GM12878 (cell line): ENCODE results near the gene C10orf71. TPM values are rescaled to one million over a fixed set of nuclear protein-coding genes. Genes with fewer than 3 reads are reported as not detected.

ENCODE experiments used
- ATAC-seq: fragments of 200-7000 bp; cut with Tn5 transposase; 3 replicates; pipeline ENCODE4 v1.9.1; 2020; ENCODE audit warnings: mild to moderate bottlenecking, moderate library complexity
- BruUV-seq: library from RNA; stranded (reverse); fragments of 400-500 nt; replicated peaks from 2 replicates; lab custom pipeline; 2021; lab: Mats Ljungman, UMichigan
- CTCF ChIA-PET: fragments of 300-600 bp; sonication (Branson Sonifier 250); formaldehyde crosslinking; extraction: SDS; loops from one replicate; lab custom pipeline; 2021; ENCODE audit warnings: inconsistent platforms; lab: Yijun Ruan, JAX
- POLR2A ChIA-PET: fragments of 350-600 bp; formaldehyde crosslinking; extraction: SDS; loops from one replicate; lab custom pipeline; 2021; ENCODE audit warnings: inconsistent platforms; lab: Charles Lee
- RAD21 ChIA-PET: fragments of 300-600 bp; sonication (Branson Sonifier 250); formaldehyde crosslinking; loops from one replicate; lab custom pipeline; 2023; ENCODE audit warnings: antibody characterized with exemption; ENCODE audit not compliant: unreplicated experiment; lab: Charles Lee
- SMC1A ChIA-PET: fragments of 300-600 bp; sonication (Branson Sonifier 250); formaldehyde crosslinking; loops from one replicate; lab custom pipeline; 2023; ENCODE audit not compliant: unreplicated experiment, uncharacterized antibody; lab: Charles Lee
- DNase-seq: peaks from one replicate; pipeline ENCODE4 v3.0.0-alpha.2; 2011; ENCODE audit warnings: low read depth, low spot score
- FAIRE-seq: peaks from 3 replicates; lab custom pipeline; 2011; peaks lifted over from hg19 to GRCh38; lab: Jason Lieb, UNC
- H2AFZ ChIP-seq: 2 replicates; pipeline ENCODE4 v1.6.0; 2011; ENCODE audit warnings: low read depth, low read length, control low read depth; ENCODE audit not compliant: control insufficient read depth
- H3K27ac ChIP-seq: 2 replicates; pipeline ENCODE4 v1.5.1; 2011; ENCODE audit warnings: control low read depth; ENCODE audit not compliant: control insufficient read depth, insufficient read depth
- H3K27me3 ChIP-seq, 2 experiments: replicated peaks in 1 of 2; 2 replicates each; pipeline versions ENCODE4 v1.6.0 to v1.6.1; 2011; ENCODE audit warnings: low read length in 1 of 2; ENCODE audit not compliant: control insufficient read depth in 2 of 2, insufficient read depth in 2 of 2
- H3K36me3 ChIP-seq, 2 experiments: 2 replicates each; pipeline ENCODE4 v1.5.1; 2011; ENCODE audit warnings: low read length in 1 of 2; ENCODE audit not compliant: control insufficient read depth in 2 of 2, insufficient read depth in 2 of 2
- H3K4me1 ChIP-seq: 2 replicates; pipeline ENCODE4 v1.6.1; 2011; ENCODE audit warnings: mild to moderate bottlenecking, low read length, moderate library complexity, mixed read lengths; ENCODE audit not compliant: control insufficient read depth, insufficient read depth
- H3K4me2 ChIP-seq: 2 replicates; pipeline ENCODE4 v1.6.0; 2011; ENCODE audit warnings: control low read depth; ENCODE audit not compliant: control insufficient read depth, insufficient read depth
- H3K4me3 ChIP-seq: fragments of 200-600 bp; sonication (generic); 2 replicates; pipeline ENCODE4 v1.5.1; 2016
- H3K79me2 ChIP-seq: 2 replicates; pipeline ENCODE4 v1.6.0; 2011; ENCODE audit warnings: low read length; ENCODE audit not compliant: control insufficient read depth, insufficient read depth
- H3K9ac ChIP-seq: 2 replicates; pipeline ENCODE4 v1.8.0; 2011; ENCODE audit warnings: low read length, control low read depth, mixed read lengths; ENCODE audit not compliant: control insufficient read depth, insufficient read depth
- H3K9me3 ChIP-seq: replicated peaks from 3 replicates; pipeline ENCODE4 v1.5.1; 2011; ENCODE audit warnings: mild to moderate bottlenecking, low read length; ENCODE audit not compliant: control insufficient read depth, insufficient read depth
- H4K20me1 ChIP-seq: 2 replicates; pipeline ENCODE4 v1.6.0; 2011; ENCODE audit not compliant: control insufficient read depth, insufficient read depth
- CEBPB ChIP-seq, 2 experiments: fragments of 150-350 bp in 1 of 2; IDR thresholded peaks; 2 replicates each; pipeline ENCODE4 v1.6.1; 2012 to 2014; ENCODE audit warnings: low read depth in 2 of 2, low read length in 2 of 2, borderline replicate concordance in 1 of 2, inconsistent platforms in 1 of 2
- DPF2 ChIP-seq: fragments of 450-650 bp; IDR thresholded peaks from 2 replicates; pipeline ENCODE4 v1.6.1; 2017; ENCODE audit warnings: mild to moderate bottlenecking
- E4F1 ChIP-seq: fragments of 450-650 bp; IDR thresholded peaks from 2 replicates; pipeline ENCODE4 v1.6.1; 2018; ENCODE audit warnings: borderline replicate concordance, mild to moderate bottlenecking; ENCODE audit not compliant: partially characterized antibody
- HCFC1 ChIP-seq: fragments of 150-350 bp; IDR thresholded peaks from 2 replicates; pipeline ENCODE4 v1.6.1; 2014; ENCODE audit warnings: low read length
- HDAC2 ChIP-seq: fragments of 200-600 bp; sonication (generic); IDR thresholded peaks from 2 replicates; pipeline ENCODE4 v1.6.1; 2017
- IKZF1 ChIP-seq: fragments of 450-650 bp; conservative IDR thresholded peaks from 2 replicates; pipeline ENCODE4 v1.6.1; 2017; ENCODE audit warnings: antibody characterized with exemption, mild to moderate bottlenecking
- KAT2A ChIP-seq: conservative IDR thresholded peaks from 2 replicates; pipeline ENCODE4 v1.6.1; 2011; ENCODE audit warnings: low read depth, low read length; ENCODE audit not compliant: control insufficient read depth
- RAD51 ChIP-seq: fragments of 450-650 bp; IDR thresholded peaks from 2 replicates; pipeline ENCODE4 v1.6.1; 2016; ENCODE audit warnings: moderate library complexity, mild to moderate bottlenecking, inconsistent platforms
- RCOR1 ChIP-seq: conservative IDR thresholded peaks from 2 replicates; pipeline ENCODE4 v1.6.1; 2012; ENCODE audit warnings: low read depth, low read length, improper control_type of control experiment
- SREBF1 ChIP-seq: IDR thresholded peaks from 2 replicates; pipeline ENCODE4 v1.6.1; 2012; ENCODE audit warnings: mild to moderate bottlenecking, low read length
- SREBF2 ChIP-seq: IDR thresholded peaks from 2 replicates; pipeline ENCODE4 v1.6.1; 2012; ENCODE audit warnings: mild to moderate bottlenecking, low read length
- SUPT20H ChIP-seq: IDR thresholded peaks from 2 replicates; pipeline ENCODE4 v1.6.1; 2011; ENCODE audit warnings: low read depth, mild to moderate bottlenecking, low read length, moderate library complexity, borderline replicate concordance; ENCODE audit not compliant: control insufficient read depth
- TAF1 ChIP-seq: IDR thresholded peaks from 2 replicates; pipeline ENCODE4 v1.6.1; 2011; ENCODE audit warnings: mild to moderate bottlenecking, low read depth, low read length, borderline replicate concordance
- ZBTB11 ChIP-seq: fragments of 450-650 bp; formaldehyde crosslinking; IDR thresholded peaks from 2 replicates; pipeline ENCODE4 v1.5.0; 2022; ENCODE audit warnings: mild to moderate bottlenecking, missing genetic modification characterization
- ZNF24 ChIP-seq: fragments of 450-650 bp; IDR thresholded peaks from 2 replicates; pipeline ENCODE4 v1.6.1; 2017; ENCODE audit warnings: antibody characterized with exemption, mild to moderate bottlenecking
- ZZZ3 ChIP-seq: IDR thresholded peaks from 2 replicates; pipeline ENCODE4 v1.6.1; 2011; ENCODE audit warnings: low read depth; ENCODE audit not compliant: control insufficient read depth, insufficient read length
- WGBS: methylation state at CpG from one replicate; pipeline ENCODE4 v1.1.6; 2016; ENCODE audit warnings: low lambda C conversion rate; ENCODE audit not compliant: insufficient replicate concordance, insufficient coverage; ENCODE audit errors: missing lambda C conversion rate; 5-methylcytosine and 5-hydroxymethylcytosine counted together
- in situ Hi-C: fragments of 300-500 bp; cut with MboI; formaldehyde crosslinking; loops from 9 replicates; pipeline ENCODE4 v1.14.3; 2018; ENCODE audit warnings: mixed read lengths
- intact Hi-C: fragments of 100-400 bp; cut with micrococcal nuclease; formaldehyde crosslinking; loops from one replicate; pipeline ENCODE4 v1.14.2; 2022; ENCODE audit not compliant: unreplicated experiment
- polyA plus RNA-seq, 11 experiments: library from polyadenylated mRNA; depleted of rRNA in 4 of 11; unstranded in 6 of 11; stranded (reverse) in 5 of 11; fragments of >200 nt; fragmentation: Nextera tagmentation in 4 of 11; fragmentation: Illumina TruSeq in 1 of 11; extraction: Ambion mirVana in 4 of 11; extraction: Trizol in 1 of 11; gene quantifications; 1 replicate in 1 of 11; 2 replicates in 10 of 11; pipeline versions ENCODE4 v1.2.1 to v1.2.3, GENCODE V29; 2011 to 2016; ENCODE audit warnings: inconsistent platforms in 2 of 11, missing spikeins in 2 of 11, low read depth in 1 of 11
- total RNA-seq, 4 experiments: library from RNA; depleted of rRNA in 3 of 4; stranded (reverse); fragments of >200 nt in 3 of 4; fragmentation: Illumina TruSeq in 1 of 4; extraction: Trizol in 1 of 4; gene quantifications; 2 replicates each; pipeline versions ENCODE4 v1.2.1 to v1.2.3, GENCODE V29; 2013 to 2021

The C10orf71 gene
- total and polyA plus RNA-seq, 10 of the 15 experiments (the other 5 are each of a cell fraction or from before 2014, with no cell fraction given) = not detected

- TF ChIP-seq ZBTB11 (no peak), KAT2A (no peak), ZZZ3 (no peak), ZNF24 (no peak)
- TF ChIP-seq, all 136 proteins: peak for 0
Measured at GRCh38 chr10:49353895-49354566, 55.1 kb downstream of the C10orf71 start (continued).

GRCh38 chr10:49354593-49354992 is 55.6 kb downstream of the C10orf71 start:
- DNase-seq (no peak), ATAC-seq (no peak), FAIRE-seq (no peak)
- H3K9ac ChIP-seq = no peak overlapping the region
- no peak overlapping the region for H2AFZ ChIP-seq
- H3K4me2 ChIP-seq = no peak overlapping the region
- no peaks in the 10 kb centered on the region for H3K36me3 ChIP-seq
- no TSS peak for BruUV-seq
- H3K27me3 ChIP-seq = no peaks in the 10 kb centered on the region
- no peaks in the 10 kb centered on the region for H3K4me1 ChIP-seq
- SMC1A ChIA-PET = no interaction called here
- CTCF ChIA-PET = no interaction called here
- H3K9me3 ChIP-seq = no peaks in the 10 kb centered on the region; the same call in 2 of the 3 replicates
- H4K20me1 ChIP-seq = no peaks in the 10 kb centered on the region
- no peaks in the 10 kb centered on the region for H3K79me2 ChIP-seq
- in situ Hi-C loops = no loop called here
- RAD21 ChIA-PET = no interaction called here
- H3K27ac ChIP-seq = no peak overlapping the region
- intact Hi-C loops = no loop called here
- 48% methylated on average over 3 of the region's 3 CpGs for WGBS
- H3K4me3 ChIP-seq = no peak overlapping the region
- POLR2A ChIA-PET = no interaction called here
- TF ChIP-seq SREBF1 (no peak), TAF1 (no peak), HDAC2 (no peak), DPF2 (no peak), RAD51 (no peak), HCFC1 (no peak), CEBPB (IDR thresholded peaks at IDR 0.05; ENCODE audit: borderline replicate concordance in 1 of 2, low read depth in 2 of 2, low read length in 2 of 2) (no peak), SUPT20H (no peak), IKZF1 (no peak), SREBF2 (no peak), RCOR1 (no peak), E4F1 (no peak)
